Stimulated activated CD4-positive, alpha-beta T cell treated with anti-CD3 and anti-CD28 coated beads, Interleukin-4, amount 100 ng/mL, for 1 hour (primary cell): ENCODE results near the gene GLRA3.
"Not testable (repeated sequence)": the region's sequence is repeated elsewhere in the genome, so short reads cannot be mapped to it uniquely, and the experiment has no call there.

ENCODE experiments used
- DNase-seq: peaks from one replicate; pipeline ENCODE4 v3.0.0-alpha.2; 2020

Gene GLRA3

GRCh38 chr4:174646326-174646725 lies 182.7 kb downstream of the GLRA3 start:
- no peak for DNase-seq

GRCh38 chr4:174640146-174640545 lies 188.9 kb downstream of the GLRA3 start:
- DNase-seq, result no peak

GRCh38 chr4:174635732-174636131 lies 193.3 kb downstream of the GLRA3 start:
- DNase-seq, result no peak

GRCh38 chr4:174633399-174633798 lies 195.6 kb downstream of the GLRA3 start:
- DNase-seq, result no peak

DNA sequence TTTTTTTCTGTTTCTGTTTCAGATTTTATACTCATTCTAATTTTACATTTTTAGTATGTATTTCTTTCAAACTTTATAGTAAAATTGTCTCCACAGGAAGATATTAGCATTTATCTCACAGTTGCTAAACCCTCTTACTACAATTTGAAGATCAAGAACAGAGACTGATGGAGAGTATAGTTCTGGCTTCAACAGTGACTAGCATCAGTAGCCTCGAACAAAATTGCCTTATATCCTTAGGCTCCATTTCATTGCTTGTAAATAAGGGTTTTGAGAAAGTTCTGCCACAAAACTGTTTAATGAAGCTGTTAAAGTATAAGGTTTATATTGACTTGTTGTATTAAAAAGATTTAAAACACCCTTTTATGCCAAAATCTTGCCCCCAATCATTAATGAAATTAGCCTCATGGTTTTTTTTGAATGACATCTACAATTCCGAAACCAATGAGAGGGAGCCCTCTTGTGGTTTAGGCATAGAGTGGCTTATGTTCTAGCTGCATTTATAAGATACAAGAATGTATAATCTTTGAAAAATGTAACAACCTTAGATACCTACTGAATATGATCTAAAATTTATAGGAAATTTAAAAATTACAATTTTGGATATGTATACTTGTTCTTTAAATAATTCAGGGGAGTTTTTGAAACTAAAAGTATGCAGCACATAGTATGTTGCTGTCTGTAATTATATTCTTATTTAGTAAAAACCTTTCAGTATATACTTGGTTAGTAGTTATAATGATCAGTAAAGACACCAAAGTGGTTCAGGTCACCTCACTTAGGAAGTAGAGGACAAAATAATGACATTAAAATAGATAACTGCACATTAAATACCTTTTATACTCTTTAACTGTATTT lies 196.9 kb downstream of the GLRA3 start:
- no peak for DNase-seq

GRCh38 chr4:174629907-174630450 lies 199.1 kb downstream of the GLRA3 start:
- not testable (repeated sequence) for DNase-seq

GRCh38 chr4:174629265-174629664 lies 199.8 kb downstream of the GLRA3 start:
- DNase-seq, result no peak

DNA sequence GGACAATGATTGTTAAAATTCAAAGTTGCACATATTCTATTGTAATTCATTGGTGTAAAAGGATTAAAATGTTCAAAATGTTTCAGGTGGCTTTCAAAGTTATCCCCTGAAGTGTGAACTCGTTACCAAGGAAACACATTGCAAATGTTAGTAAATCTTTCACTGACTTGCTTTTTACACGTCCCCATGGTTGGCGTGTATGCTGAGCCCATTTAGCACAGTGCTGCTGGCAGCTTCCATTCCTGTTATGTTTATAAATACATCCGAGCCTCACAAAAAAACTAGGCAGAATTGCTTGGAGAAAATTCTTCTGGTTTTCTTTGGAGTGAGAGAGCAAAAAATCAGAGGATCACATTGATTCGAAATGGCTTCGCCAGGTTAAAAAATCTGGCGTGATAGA lies 200.9 kb downstream of the GLRA3 start:
- DNase-seq, result no peak

DNA sequence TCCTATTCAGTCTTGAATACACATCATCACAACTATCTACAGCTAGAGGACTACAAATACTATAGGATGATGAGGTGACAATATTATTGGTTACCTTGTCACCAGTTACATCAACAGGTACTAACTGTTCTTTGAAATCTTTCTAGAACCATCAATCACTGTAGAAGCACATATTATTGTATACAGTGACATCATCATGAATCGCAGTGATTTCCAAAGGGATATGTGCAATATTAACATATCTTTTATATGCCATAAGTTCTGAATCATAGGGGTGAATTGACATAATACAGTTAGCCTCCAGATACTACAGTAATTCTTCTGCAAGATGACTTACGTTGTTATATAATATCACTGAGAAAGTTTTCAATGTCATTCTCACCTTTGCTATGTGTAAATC lies 201.6 kb downstream of the GLRA3 start:
- DNase-seq, result no peak

GRCh38 chr4:174626342-174627008 lies 202.6 kb downstream of the GLRA3 start:
- no peak for DNase-seq

DNA sequence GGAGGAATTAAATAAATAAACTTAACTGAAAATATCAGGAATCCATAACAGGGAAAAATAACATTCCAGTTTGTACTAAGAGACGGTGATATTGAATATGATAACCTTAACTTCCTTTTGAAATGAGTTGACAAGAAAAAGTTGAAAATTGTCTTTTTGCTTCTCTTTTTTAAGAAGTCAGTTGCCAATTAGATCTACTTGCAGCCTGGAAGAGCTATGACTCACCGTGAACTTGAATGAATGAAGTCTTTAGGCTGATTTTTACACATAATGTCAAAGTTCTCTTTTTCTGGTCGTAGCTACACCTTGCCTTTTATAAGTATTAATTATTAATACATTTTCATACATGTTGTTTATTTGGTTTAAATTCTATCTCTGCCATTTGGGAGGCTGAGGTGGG lies 212.4 kb downstream of the GLRA3 start:
- no peak for DNase-seq

DNA sequence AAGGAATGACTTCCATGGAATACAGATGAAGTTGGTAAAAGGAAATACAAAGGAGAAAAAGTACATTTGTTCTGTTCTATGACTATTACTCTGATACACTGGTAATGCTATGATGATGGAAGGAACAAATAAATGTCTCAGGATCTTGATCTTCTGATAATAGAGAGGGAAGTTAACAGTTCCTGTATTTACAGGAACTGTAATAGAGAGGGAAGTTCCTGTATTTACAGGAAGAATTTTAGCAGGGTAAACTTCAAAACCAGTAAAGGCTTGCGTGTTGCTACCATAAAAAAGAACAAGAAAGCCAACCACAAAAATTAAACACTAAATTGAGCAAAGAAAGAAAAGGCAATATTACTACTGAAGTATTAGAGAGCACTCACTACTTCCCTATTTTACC lies 215.1 kb downstream of the GLRA3 start:
- DNase-seq, result no peak

- DNase-seq, result no peak
These were observed 217.3 kb downstream of the GLRA3 start for GRCh38 chr4:174611792-174612191.

GRCh38 chr4:174607792-174608191 lies 221.3 kb downstream of the GLRA3 start:
- DNase-seq, result no peak

GRCh38 chr4:174604198-174604597 lies 224.8 kb downstream of the GLRA3 start:
- DNase-seq, result no peak

GRCh38 chr4:174600391-174600790 lies 228.7 kb downstream of the GLRA3 start:
- no peak for DNase-seq

DNA sequence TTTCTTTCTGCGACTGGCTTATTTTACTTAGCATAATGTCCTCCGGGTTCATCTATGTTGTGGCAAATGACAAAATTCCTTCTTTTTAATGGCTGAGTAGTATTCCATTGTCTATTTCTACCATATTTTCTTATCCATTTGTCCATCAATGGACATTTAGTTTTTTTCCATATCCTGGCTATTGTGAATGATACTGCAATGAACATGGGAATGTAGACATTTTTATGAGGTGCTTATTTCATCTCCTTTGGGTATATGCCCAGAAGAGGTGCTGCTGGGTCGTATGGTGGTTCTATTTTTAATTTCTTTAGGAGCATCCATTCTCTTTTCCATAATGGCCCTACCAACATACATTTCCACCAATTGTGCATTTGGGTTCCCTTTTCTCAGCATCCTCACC lies 230.2 kb downstream of the GLRA3 start:
- DNase-seq, result no peak

GRCh38 chr4:174596513-174596912 lies 232.5 kb downstream of the GLRA3 start:
- DNase-seq, result no peak

DNA sequence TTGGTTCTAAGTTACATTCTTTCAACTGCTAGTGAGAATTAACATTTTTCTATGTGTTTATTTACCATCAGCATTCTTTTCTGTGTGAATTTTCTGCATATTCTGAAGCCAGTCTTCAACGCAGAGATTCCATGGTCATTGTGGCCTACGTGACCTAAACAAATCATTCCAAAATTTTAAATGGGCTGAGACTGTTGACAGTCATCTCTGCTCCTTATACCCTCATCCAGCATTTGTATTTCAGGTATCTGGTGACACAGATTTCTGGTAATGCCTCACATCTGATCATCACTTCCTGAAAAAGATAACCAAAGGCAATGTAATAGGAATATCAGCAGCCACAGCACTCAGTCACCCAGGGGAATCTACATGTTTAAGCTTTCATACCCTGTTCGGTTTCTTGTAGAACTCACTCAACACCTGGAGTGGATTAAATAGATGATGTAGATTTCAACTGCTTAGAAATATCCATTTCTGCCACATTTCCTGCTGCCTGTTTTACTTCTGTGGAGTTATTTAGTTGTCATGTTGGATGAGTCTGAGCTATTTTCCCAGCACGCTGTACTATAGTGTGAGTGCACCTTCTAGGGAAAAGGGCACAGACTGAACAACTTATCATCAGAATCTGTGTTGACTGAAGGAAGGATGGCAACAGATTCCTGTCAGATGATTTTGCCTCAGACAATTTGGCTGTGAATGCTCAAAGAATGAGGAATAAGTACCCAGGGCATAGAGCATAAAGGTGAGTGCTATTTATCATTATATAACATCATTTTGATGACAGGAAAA lies 233.7 kb downstream of the GLRA3 start:
- no peak for DNase-seq

DNA sequence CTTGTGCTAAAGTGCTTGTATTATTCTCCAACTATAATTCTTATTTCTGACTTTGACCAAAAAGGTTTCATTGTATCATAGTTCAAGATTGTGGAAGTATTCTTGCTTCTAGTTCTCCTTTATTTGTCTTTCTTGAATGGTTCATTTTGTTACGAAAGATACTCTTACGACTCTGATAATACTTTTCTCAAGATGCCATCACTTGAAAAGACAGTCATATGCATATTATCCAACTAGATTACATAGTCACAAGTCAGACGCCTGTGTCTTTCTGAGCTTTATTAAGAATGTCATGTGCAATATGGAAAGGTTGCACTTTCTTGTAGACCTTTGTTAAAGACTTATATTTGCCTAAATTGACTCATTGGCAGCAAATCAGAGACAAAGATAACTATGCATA lies 235.3 kb downstream of the GLRA3 start:
- no peak for DNase-seq

DNA sequence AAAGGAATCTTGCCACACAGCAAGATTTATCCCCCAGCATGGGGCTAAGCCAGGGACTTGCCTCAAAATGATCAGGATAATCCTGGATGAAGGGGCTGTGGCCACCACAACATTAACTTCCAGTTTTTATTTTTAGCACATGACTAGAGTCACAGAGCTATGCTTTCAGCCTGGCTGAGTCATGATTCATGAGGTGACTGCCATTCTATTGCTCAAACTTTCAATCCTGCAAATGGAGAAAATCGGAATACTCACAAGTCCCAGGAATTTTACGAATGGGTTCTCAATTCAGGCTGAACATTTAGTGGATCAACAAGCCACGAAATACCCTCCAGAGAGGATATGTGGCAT lies 236.1 kb downstream of the GLRA3 start:
- DNase-seq, result no peak

- no peak for DNase-seq
These were observed 236.6 kb downstream of the GLRA3 start for GRCh38 chr4:174592256-174592984.
